Activated T-cell treated with anti-CD3 and anti-CD28 coated beads, Interleukin-2, amount 50 U/mL, for 4 hours (primary cell): Measurements from ENCODE around the gene KCNA2. TPM values are rescaled to one million over a fixed set of nuclear protein-coding genes. Genes with fewer than 3 reads are reported as not detected.

Source experiments
- ATAC-seq, 2 donors: fragments of 200-7000 bp; cut with Tn5 transposase; one replicate each; pipeline ENCODE4 v1.10.0; 2021
- DNase-seq: peaks from one replicate; pipeline ENCODE4 v3.0.0-alpha.2; 2020
- H3K27me3 Mint-ChIP-seq: one replicate; pipeline ENCODE4 v1.8.0; 2021; ENCODE audit warnings: low read depth, mixed read lengths
- H3K36me3 Mint-ChIP-seq: one replicate; pipeline ENCODE4 v1.8.0; 2022; ENCODE audit warnings: mixed read lengths; ENCODE audit not compliant: insufficient read depth
- H3K4me1 Mint-ChIP-seq: one replicate; pipeline ENCODE4 v1.8.0; 2021; ENCODE audit warnings: low read depth, mixed read lengths
- H3K4me3 Mint-ChIP-seq: one replicate; pipeline ENCODE4 v1.8.0; 2021; ENCODE audit warnings: mild to moderate bottlenecking, moderate library complexity, mixed read lengths
- H3K9me3 Mint-ChIP-seq: one replicate; pipeline ENCODE4 v1.8.0; 2021; ENCODE audit warnings: mixed read lengths
- total RNA-seq, 3 donors: library from RNA; stranded (reverse); gene quantifications; one replicate each; pipeline ENCODE4 v1.2.1, GENCODE V29; 2021

KCNA2 gene
- total RNA-seq, result under 1 TPM; 0.19 to 0.25 (median 0.24) TPM

- DNase-seq, result no peak
- peaks cover 17% of the 10 kb centered on the region for H3K4me1 Mint-ChIP-seq
- H3K27me3 Mint-ChIP-seq, result peaks cover 64% of the 10 kb centered on the region
- H3K4me3 Mint-ChIP-seq, result peak within 1 kb of the TSS; percentile 82
- no peaks in the 10 kb centered on the region for H3K9me3 Mint-ChIP-seq
- peaks cover 2% of the 10 kb centered on the region for H3K36me3 Mint-ChIP-seq
- ATAC-seq, result peak; percentile 25 to 42
These were observed at the start of gene KCNA2 for GRCh38 chr1:110605901-110606656. KCNA2 (minus strand) TSS chr1:110606358; CDS start chr1:110604782, 1,576 bp downstream.

- Mint-ChIP-seq H3K9me3 (no peaks in the 10 kb centered on the region), H3K27me3 (no peaks in the 10 kb centered on the region), H3K4me1 (peaks cover 25% of the 10 kb centered on the region), H3K4me3 (no peak overlapping the region), H3K36me3 (peaks cover 8% of the 10 kb centered on the region)
- DNase-seq (no peak), ATAC-seq (no peak)
These were observed 44.5 kb upstream of the KCNA2 start for GRCh38 chr1:110650609-110651008.

GRCh38 chr1:110648417-110648816 is 42.3 kb upstream of the KCNA2 start:
- no peak for DNase-seq
- peak; percentile 33 to 42 for ATAC-seq
- H3K9me3 Mint-ChIP-seq, result no peaks in the 10 kb centered on the region
- no peaks in the 10 kb centered on the region for H3K27me3 Mint-ChIP-seq
- H3K36me3 Mint-ChIP-seq, result peaks cover 6% of the 10 kb centered on the region
- H3K4me3 Mint-ChIP-seq, result no peak overlapping the region
- peaks cover 34% of the 10 kb centered on the region for H3K4me1 Mint-ChIP-seq

- Mint-ChIP-seq H3K27me3 (no peaks in the 10 kb centered on the region), H3K4me1 (peaks cover 40% of the 10 kb centered on the region), H3K9me3 (no peaks in the 10 kb centered on the region), H3K4me3 (no peak overlapping the region), H3K36me3 (peaks cover 2% of the 10 kb centered on the region)
- DNase-seq, result no peak
- ATAC-seq, result peak; percentile 75 to 76
These were observed 41.2 kb upstream of the KCNA2 start for GRCh38 chr1:110647254-110647891.

- H3K4me1 Mint-ChIP-seq, result peaks cover 46% of the 10 kb centered on the region
- ATAC-seq, result peak; percentile 36 to 60
- H3K27me3 Mint-ChIP-seq, result no peaks in the 10 kb centered on the region
- no peaks in the 10 kb centered on the region for H3K36me3 Mint-ChIP-seq
- DNase-seq, result no peak
- H3K9me3 Mint-ChIP-seq, result peaks cover 3% of the 10 kb centered on the region
- H3K4me3 Mint-ChIP-seq, result peak overlapping the region; percentile 6
These were observed 39.9 kb upstream of the KCNA2 start for GRCh38 chr1:110645821-110646735.

GRCh38 chr1:110645211-110645610 is 39.1 kb upstream of the KCNA2 start:
- Mint-ChIP-seq H3K4me3 (no peak overlapping the region), H3K4me1 (peaks cover 45% of the 10 kb centered on the region), H3K36me3 (no peaks in the 10 kb centered on the region), H3K9me3 (peaks cover 6% of the 10 kb centered on the region), H3K27me3 (no peaks in the 10 kb centered on the region)
- ATAC-seq (no peak), DNase-seq (no peak)

GRCh38 chr1:110643879-110644472 is 37.8 kb upstream of the KCNA2 start:
- Mint-ChIP-seq H3K36me3 (no peaks in the 10 kb centered on the region), H3K4me3 (no peak overlapping the region), H3K9me3 (peaks cover 10% of the 10 kb centered on the region), H3K27me3 (no peaks in the 10 kb centered on the region), H3K4me1 (peaks cover 58% of the 10 kb centered on the region)
- ATAC-seq (no peak), DNase-seq (no peak)

GRCh38 chr1:110639724-110640386 is 33.7 kb upstream of the KCNA2 start:
- Mint-ChIP-seq H3K27me3 (no peaks in the 10 kb centered on the region), H3K9me3 (peaks cover 10% of the 10 kb centered on the region), H3K4me1 (peaks cover 72% of the 10 kb centered on the region), H3K36me3 (no peaks in the 10 kb centered on the region), H3K4me3 (no peak overlapping the region)
- ATAC-seq (no peak), DNase-seq (no peak)

GRCh38 chr1:110638556-110638955 is 32.4 kb upstream of the KCNA2 start:
- H3K4me3 Mint-ChIP-seq, result no peak overlapping the region
- DNase-seq, result no peak

GRCh38 chr1:110638058-110638457 is 31.9 kb upstream of the KCNA2 start:
- H3K4me1 Mint-ChIP-seq, result peaks cover 54% of the 10 kb centered on the region
- no peaks in the 10 kb centered on the region for H3K27me3 Mint-ChIP-seq
- peaks cover 10% of the 10 kb centered on the region for H3K9me3 Mint-ChIP-seq
- ATAC-seq (no peak), DNase-seq (no peak)
- no peak overlapping the region for H3K4me3 Mint-ChIP-seq
- peaks cover 2% of the 10 kb centered on the region for H3K36me3 Mint-ChIP-seq

More at GRCh38 chr1:110638556-110638955, 32.4 kb upstream of the KCNA2 start:
- H3K4me1 Mint-ChIP-seq, result peaks cover 59% of the 10 kb centered on the region
- ATAC-seq, result no peak
- peaks cover 10% of the 10 kb centered on the region for H3K9me3 Mint-ChIP-seq
- H3K27me3 Mint-ChIP-seq, result no peaks in the 10 kb centered on the region
- H3K36me3 Mint-ChIP-seq, result no peaks in the 10 kb centered on the region

- no peak for ATAC-seq
- H3K4me1 Mint-ChIP-seq, result peaks cover 49% of the 10 kb centered on the region
These were observed 31.3 kb upstream of the KCNA2 start for GRCh38 chr1:110637475-110637874.

GRCh38 chr1:110636149-110636935 is 30.2 kb upstream of the KCNA2 start:
- Mint-ChIP-seq H3K4me1 (peaks cover 39% of the 10 kb centered on the region), H3K27me3 (no peaks in the 10 kb centered on the region), H3K36me3 (peaks cover 2% of the 10 kb centered on the region), H3K9me3 (peaks cover 8% of the 10 kb centered on the region), H3K4me3 (peak overlapping the region; percentile 69)
- peak in 1 of 2 donors; percentile 13 for ATAC-seq
- DNase-seq, result no peak

More at GRCh38 chr1:110637475-110637874, 31.3 kb upstream of the KCNA2 start:
- H3K36me3 Mint-ChIP-seq, result peaks cover 2% of the 10 kb centered on the region
- DNase-seq, result no peak
- peaks cover 10% of the 10 kb centered on the region for H3K9me3 Mint-ChIP-seq
- no peaks in the 10 kb centered on the region for H3K27me3 Mint-ChIP-seq
- no peak overlapping the region for H3K4me3 Mint-ChIP-seq

GRCh38 chr1:110635434-110635833 is 29.3 kb upstream of the KCNA2 start:
- Mint-ChIP-seq H3K9me3 (peaks cover 6% of the 10 kb centered on the region), H3K4me3 (peak overlapping the region; percentile 69), H3K4me1 (peaks cover 34% of the 10 kb centered on the region), H3K27me3 (no peaks in the 10 kb centered on the region), H3K36me3 (peaks cover 2% of the 10 kb centered on the region)
- ATAC-seq (no peak), DNase-seq (no peak)
